ENCODE results near the gene GALNT16. TPM values are rescaled to one million over a fixed set of nuclear protein-coding genes. Genes with fewer than 3 reads are reported as not detected.

The GALNT16 gene
- total RNA-seq, 1 donor from 2014 or later: not detected

DNA sequence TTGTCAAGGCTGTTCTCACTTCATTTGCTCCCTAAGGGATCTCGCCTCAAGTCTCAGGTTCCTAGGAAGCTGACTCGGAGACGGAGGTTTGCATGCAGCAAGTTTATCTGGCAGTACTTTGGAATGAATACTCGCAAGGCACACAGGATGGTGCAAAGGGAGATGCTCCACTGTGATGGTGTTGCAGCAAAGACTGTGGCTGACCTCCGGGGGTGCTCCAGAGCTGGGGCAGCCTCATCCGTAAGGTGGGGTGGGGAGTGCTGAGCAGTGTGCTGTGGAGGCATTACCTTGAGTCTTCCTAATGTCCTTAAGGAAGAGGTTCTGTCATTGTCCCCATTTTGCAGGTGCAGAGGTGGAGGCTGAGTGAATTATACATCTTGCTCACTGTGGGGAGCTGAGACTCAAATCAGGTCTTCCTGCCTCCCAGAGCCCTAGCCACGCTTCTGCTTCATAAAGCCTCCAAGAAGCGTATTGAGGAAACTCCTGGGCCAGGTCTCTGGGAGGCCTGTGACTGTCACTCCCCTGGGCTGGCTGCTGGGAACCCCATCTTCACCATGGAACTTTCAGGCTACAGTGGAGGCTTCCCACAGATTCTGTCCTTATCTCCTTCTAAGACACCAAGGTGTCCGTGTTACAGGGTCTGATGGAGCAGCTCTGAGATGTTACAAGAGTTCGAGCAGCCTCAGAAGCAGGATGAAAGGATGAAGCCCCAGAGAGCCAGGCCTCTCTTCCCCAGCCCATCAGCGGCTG is 39.5 kb downstream of the GALNT16 start:
- Mint-ChIP-seq H3K4me1 (no peaks in the 10 kb centered on the region), H3K36me3 (ENCODE audit: low read depth) (no peaks in the 10 kb centered on the region), H3K27ac (no peak overlapping the region), H3K27me3 (peaks cover 31% of the 10 kb centered on the region), H3K9me3 (no peaks in the 10 kb centered on the region), H3K4me3 (no peak overlapping the region)
- intact Hi-C loops (cut with micrococcal nuclease): no loop called here
- no peak for DNase-seq

DNA sequence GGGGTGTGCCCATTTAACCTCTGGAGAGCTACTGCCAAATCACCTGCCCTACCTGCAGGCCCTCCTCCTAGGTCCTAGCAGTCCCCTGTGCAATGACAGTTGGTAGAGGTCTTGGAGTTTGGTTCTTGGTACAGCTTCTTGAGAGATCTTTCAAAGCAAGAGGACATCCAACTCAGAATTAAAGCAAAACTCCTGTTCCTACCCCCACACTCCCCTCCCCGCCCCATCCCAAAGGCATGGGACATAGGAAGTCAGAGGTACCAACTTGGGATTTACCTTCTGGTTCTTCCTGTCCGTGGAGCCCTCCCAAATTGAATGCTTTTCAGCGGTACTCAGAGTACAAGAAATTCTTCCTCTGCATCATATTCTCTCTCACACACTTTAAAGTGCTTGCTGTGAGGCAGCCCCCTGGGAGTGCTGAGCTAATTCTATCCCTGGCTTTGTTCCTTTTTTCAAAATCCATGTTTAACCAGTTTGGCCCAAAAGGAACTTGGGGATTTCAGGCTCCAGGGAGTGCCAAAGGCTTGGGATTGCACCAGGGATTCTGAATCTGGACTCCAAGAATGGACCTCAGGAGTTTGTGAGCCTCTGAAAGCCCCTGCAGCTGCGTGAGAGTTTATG is 40.8 kb downstream of the GALNT16 start:
- Mint-ChIP-seq H3K4me3 (no peak overlapping the region), H3K4me1 (no peaks in the 10 kb centered on the region), H3K9me3 (no peaks in the 10 kb centered on the region), H3K27ac (no peak overlapping the region), H3K36me3 (ENCODE audit: low read depth) (no peaks in the 10 kb centered on the region), H3K27me3 (peaks cover 31% of the 10 kb centered on the region)
- intact Hi-C loops (cut with micrococcal nuclease): no loop called here
- DNase-seq: no peak

GRCh38 chr14:69303086-69303485 is 43.1 kb downstream of the GALNT16 start:
- H3K27ac Mint-ChIP-seq: no peak overlapping the region
- no peaks in the 10 kb centered on the region for H3K4me1 Mint-ChIP-seq
- DNase-seq: no peak
- H3K4me3 Mint-ChIP-seq: no peak overlapping the region
- H3K9me3 Mint-ChIP-seq: no peaks in the 10 kb centered on the region
- H3K27me3 Mint-ChIP-seq: peaks cover 37% of the 10 kb centered on the region
- H3K36me3 Mint-ChIP-seq (ENCODE audit: low read depth): no peaks in the 10 kb centered on the region
- intact Hi-C loops (cut with micrococcal nuclease): no loop called here

DNA sequence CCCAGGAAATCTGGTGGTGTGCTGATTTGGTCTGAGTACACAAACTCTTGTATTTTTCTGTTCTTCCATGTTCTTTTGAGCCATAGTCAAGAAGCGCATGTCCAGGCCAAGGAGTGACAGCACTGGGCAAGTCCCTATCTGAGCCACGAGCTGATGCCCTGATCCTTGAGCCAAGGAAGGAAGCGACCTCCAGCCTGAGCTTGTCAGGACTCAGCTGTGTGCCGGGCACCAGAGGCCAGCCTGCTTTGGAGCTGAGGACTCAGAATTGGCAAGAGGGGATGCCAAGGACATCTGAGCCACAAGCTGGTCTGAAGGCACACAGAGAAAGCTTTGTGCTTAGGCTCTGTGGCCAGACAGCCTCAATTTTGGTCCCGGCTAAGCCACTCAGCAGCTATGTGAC is 52.6 kb downstream of the GALNT16 start:
- peaks cover 17% of the 10 kb centered on the region for H3K27me3 Mint-ChIP-seq
- H3K4me1 Mint-ChIP-seq: no peaks in the 10 kb centered on the region
- H3K36me3 Mint-ChIP-seq (ENCODE audit: low read depth): no peaks in the 10 kb centered on the region
- no peaks in the 10 kb centered on the region for H3K9me3 Mint-ChIP-seq
- H3K27ac Mint-ChIP-seq: no peak overlapping the region
- no peak for DNase-seq
- H3K4me3 Mint-ChIP-seq: no peak overlapping the region
- intact Hi-C loops (cut with micrococcal nuclease): no loop called here

GRCh38 chr14:69313176-69313575 is 53.2 kb downstream of the GALNT16 start:
- no peaks in the 10 kb centered on the region for H3K4me1 Mint-ChIP-seq
- no peak for DNase-seq
- H3K4me3 Mint-ChIP-seq: no peak overlapping the region
- intact Hi-C loops (cut with micrococcal nuclease): no loop called here
- H3K36me3 Mint-ChIP-seq (ENCODE audit: low read depth): no peaks in the 10 kb centered on the region
- H3K27ac Mint-ChIP-seq: no peak overlapping the region
- H3K27me3 Mint-ChIP-seq: peaks cover 14% of the 10 kb centered on the region
- H3K9me3 Mint-ChIP-seq: no peaks in the 10 kb centered on the region

DNA sequence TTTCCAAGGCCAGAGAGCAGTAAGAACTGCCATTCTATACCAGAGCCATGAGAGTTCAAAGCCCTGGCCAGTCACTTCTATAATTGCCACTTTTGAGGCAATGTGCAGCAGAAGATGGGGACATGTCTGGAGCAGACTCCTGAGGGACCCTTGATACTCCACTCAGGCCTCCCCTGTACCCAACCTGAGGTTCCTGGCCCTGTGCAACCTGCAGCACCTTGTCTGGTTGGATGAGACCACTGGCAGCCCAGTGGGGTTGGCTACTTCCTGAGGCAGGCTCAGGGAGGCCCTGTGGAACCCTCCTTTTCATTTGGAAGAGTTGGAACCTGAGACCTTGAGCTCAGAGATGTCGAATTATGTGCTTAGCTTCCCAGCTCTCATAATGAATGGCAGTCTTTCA is 54.4 kb downstream of the GALNT16 start:
- H3K36me3 Mint-ChIP-seq (ENCODE audit: low read depth): no peaks in the 10 kb centered on the region
- H3K27me3 Mint-ChIP-seq: peaks cover 9% of the 10 kb centered on the region
- H3K27ac Mint-ChIP-seq: no peak overlapping the region
- intact Hi-C loops (cut with micrococcal nuclease): no loop called here
- no peaks in the 10 kb centered on the region for H3K4me1 Mint-ChIP-seq
- H3K4me3 Mint-ChIP-seq: no peak overlapping the region
- DNase-seq: no peak
- H3K9me3 Mint-ChIP-seq: no peaks in the 10 kb centered on the region

- H3K9me3 Mint-ChIP-seq: no peaks in the 10 kb centered on the region
- no peak for DNase-seq
- no peaks in the 10 kb centered on the region for H3K4me1 Mint-ChIP-seq
- H3K36me3 Mint-ChIP-seq (ENCODE audit: low read depth): no peaks in the 10 kb centered on the region
- H3K27ac Mint-ChIP-seq: no peak overlapping the region
- intact Hi-C loops (cut with micrococcal nuclease): no loop called here
- H3K27me3 Mint-ChIP-seq: peaks cover 6% of the 10 kb centered on the region
- no peak overlapping the region for H3K4me3 Mint-ChIP-seq
These were observed 55.3 kb downstream of the GALNT16 start for GRCh38 chr14:69315301-69315700.

DNA sequence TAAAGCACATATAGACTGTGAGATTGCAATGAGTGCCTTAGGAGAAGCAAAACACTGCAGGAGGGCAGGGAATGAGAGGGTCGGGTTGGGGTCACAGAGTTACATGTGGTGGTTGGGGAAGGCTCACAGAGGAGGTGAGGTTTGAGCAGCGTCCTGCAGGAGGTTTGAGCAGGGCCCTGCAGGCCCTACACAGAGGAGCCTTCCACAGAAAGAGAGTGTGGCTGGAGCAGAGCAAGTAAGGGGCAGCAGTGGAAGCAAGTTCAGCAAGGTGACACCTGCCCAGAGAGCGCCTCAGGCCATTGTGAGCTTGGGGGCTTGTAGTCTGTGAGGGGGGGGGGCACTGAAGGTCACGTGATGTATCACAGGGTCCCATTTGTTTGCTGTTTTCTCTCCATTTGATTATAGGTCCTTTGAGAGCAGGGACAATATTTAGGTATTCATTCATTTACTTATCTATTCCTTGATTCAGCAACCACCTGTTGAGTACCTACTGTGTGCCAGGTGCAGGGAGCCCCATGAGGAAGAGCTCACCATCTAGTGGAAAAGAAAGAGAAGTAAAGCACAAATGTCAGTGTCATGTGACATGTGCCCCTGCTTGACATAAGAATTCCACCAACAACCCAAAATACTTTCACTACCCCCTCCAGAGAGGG is 56.6 kb downstream of the GALNT16 start:
- Mint-ChIP-seq H3K27me3 (peaks cover 3% of the 10 kb centered on the region), H3K4me3 (no peak overlapping the region), H3K27ac (no peak overlapping the region), H3K4me1 (no peaks in the 10 kb centered on the region), H3K36me3 (ENCODE audit: low read depth) (no peaks in the 10 kb centered on the region), H3K9me3 (no peaks in the 10 kb centered on the region)
- intact Hi-C loops (cut with micrococcal nuclease): no loop called here
- DNase-seq: no peak

DNA sequence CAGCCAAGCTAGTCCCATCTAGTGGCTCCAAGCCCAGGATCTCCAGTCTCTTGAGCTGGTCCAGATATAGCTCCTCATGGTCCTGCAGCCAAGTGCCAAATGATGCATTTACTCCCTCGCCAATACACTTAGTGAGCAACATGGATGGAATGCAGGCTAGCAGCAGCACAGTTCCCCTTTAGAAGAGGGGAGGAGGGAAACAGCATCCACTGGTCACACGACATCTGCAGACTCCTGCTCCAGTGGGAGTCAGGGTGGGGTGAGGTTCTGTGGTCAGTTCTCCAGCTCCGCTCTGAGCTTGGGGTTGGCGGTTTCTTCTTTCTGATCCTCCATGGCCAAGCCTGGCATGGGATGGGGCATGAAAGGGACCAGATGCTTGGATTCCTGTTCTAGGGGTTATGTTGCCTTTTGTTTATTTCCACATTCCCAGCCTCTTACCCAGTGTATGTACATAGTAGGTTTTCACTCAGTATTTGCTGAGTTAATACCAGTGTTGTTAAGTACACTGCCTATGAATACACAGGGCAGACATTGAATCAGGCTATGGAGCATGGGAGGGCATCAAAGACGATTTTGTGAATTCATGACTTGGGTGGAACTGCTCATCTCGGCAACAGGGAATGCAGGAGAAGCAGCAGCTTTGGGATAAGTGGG is 57.3 kb downstream of the GALNT16 start:
- intact Hi-C loops (cut with micrococcal nuclease): no loop called here
- H3K27me3 Mint-ChIP-seq: peaks cover 3% of the 10 kb centered on the region
- H3K4me3 Mint-ChIP-seq: no peak overlapping the region
- no peaks in the 10 kb centered on the region for H3K9me3 Mint-ChIP-seq
- no peak for DNase-seq
- H3K4me1 Mint-ChIP-seq: no peaks in the 10 kb centered on the region
- H3K36me3 Mint-ChIP-seq (ENCODE audit: low read depth): no peaks in the 10 kb centered on the region
- no peak overlapping the region for H3K27ac Mint-ChIP-seq

DNA sequence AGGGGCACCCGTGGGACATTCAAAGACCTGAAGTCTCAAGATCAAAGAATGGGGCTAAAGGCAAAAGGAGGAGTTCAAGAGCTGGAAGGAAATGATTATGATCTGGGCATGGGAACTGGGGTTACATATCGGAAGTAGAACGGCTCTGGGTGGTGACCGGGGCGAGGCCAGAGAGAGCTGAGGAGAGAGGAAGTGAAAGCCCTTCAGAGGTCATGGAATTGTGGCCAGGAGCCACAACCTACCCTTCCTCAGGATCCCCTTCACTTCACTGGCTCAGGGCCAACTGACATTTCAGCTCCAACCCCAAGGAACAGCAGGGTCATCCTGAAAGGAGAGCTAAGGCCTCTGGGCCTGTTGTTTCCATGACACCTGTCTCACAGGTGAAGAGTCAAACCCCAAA is 57.8 kb downstream of the GALNT16 start:
- DNase-seq: no peak
- no peaks in the 10 kb centered on the region for H3K4me1 Mint-ChIP-seq

DNA sequence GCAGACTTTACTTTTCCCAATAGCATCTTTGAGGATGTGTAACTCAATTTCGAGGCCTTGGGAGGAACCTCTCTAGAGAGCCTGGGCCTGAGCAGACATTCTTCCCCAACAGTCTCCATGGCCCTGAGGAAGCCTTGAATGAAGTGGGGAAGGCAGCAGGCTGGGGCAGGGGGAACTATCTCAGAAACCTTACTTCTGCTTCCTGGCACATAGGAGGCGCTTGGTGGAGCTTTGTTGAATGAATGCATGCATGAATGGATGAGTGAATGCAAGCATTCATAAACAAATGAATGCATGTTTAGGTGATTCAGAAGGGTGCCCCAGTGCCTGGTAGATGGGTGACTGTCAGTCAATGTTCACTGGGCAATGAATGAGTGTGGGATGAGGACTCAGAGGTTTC is 58.3 kb downstream of the GALNT16 start:
- H3K36me3 Mint-ChIP-seq (ENCODE audit: low read depth): no peaks in the 10 kb centered on the region
- intact Hi-C loops (cut with micrococcal nuclease): no loop called here
- no peak for DNase-seq
- H3K4me1 Mint-ChIP-seq: no peaks in the 10 kb centered on the region
- H3K27ac Mint-ChIP-seq: no peak overlapping the region
- H3K27me3 Mint-ChIP-seq: peaks cover 3% of the 10 kb centered on the region
- no peak overlapping the region for H3K4me3 Mint-ChIP-seq
- H3K9me3 Mint-ChIP-seq: no peaks in the 10 kb centered on the region

More for the DNA sequence above, 57.8 kb downstream of the GALNT16 start:
- intact Hi-C loops (cut with micrococcal nuclease): no loop called here
- H3K4me3 Mint-ChIP-seq: no peak overlapping the region
- H3K36me3 Mint-ChIP-seq (ENCODE audit: low read depth): no peaks in the 10 kb centered on the region
- H3K9me3 Mint-ChIP-seq: no peaks in the 10 kb centered on the region
- H3K27me3 Mint-ChIP-seq: peaks cover 3% of the 10 kb centered on the region
- H3K27ac Mint-ChIP-seq: no peak overlapping the region

DNA sequence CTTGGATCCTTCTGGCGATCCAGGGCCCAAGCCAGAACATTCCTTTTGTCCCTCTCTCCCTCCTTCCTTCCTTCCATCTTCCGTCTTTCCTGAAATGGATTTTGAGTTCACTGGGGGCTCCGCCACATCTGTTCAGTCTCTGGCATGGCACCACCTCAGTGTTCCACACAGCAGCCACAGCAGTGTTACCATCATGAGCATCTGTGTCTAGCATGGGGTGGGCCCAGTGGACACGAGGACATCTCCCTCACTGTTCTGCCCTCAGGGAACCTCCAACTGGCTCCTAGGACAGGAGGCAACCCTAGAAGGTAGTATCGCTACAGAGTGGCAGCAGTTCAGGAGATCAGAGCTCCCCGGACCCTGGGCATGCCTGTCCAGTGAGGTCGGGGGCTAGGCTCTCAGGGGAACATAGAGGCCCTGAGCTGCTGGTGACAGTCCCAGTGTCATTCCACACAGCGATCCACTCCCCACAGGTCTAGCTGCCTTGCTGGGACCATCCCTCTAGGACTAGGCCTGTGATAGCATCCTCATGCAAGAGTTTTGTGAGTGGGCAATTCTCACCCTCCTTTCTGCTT is 59.0 kb downstream of the GALNT16 start:
- Mint-ChIP-seq H3K27me3 (peaks cover 3% of the 10 kb centered on the region), H3K4me1 (no peaks in the 10 kb centered on the region), H3K9me3 (no peaks in the 10 kb centered on the region), H3K36me3 (ENCODE audit: low read depth) (no peaks in the 10 kb centered on the region), H3K4me3 (no peak overlapping the region), H3K27ac (no peak overlapping the region)
- DNase-seq: no peak
- intact Hi-C loops (cut with micrococcal nuclease): no loop called here

GRCh38 chr14:69319911-69320310 is 60.0 kb downstream of the GALNT16 start:
- Mint-ChIP-seq H3K36me3 (ENCODE audit: low read depth) (no peaks in the 10 kb centered on the region), H3K4me3 (no peak overlapping the region), H3K4me1 (no peaks in the 10 kb centered on the region), H3K27me3 (peaks cover 3% of the 10 kb centered on the region), H3K27ac (no peak overlapping the region), H3K9me3 (no peaks in the 10 kb centered on the region)
- DNase-seq: no peak
- intact Hi-C loops (cut with micrococcal nuclease): no loop called here

All from activated CD4-positive, alpha-beta T cell treated with anti-CD3 and anti-CD28 coated beads, Interleukin-2, amount 10 ng/mL, durations not matched to agents 24 days and 14 days (primary cell).